GM19463 (cell line): ENCODE data around the gene FSD1.
"Not testable (repeated sequence)": the region's sequence is repeated elsewhere in the genome, so short reads cannot be mapped to it uniquely, and the experiment has no call there.

Experiments
- ATAC-seq: cut with Tn5 transposase; IDR thresholded peaks from one replicate; pipeline ENCODE4 v1.9.1; 2021; ENCODE audit warnings: mild to moderate bottlenecking, moderate library complexity; ENCODE audit not compliant: unreplicated experiment

FSD1 gene

DNA sequence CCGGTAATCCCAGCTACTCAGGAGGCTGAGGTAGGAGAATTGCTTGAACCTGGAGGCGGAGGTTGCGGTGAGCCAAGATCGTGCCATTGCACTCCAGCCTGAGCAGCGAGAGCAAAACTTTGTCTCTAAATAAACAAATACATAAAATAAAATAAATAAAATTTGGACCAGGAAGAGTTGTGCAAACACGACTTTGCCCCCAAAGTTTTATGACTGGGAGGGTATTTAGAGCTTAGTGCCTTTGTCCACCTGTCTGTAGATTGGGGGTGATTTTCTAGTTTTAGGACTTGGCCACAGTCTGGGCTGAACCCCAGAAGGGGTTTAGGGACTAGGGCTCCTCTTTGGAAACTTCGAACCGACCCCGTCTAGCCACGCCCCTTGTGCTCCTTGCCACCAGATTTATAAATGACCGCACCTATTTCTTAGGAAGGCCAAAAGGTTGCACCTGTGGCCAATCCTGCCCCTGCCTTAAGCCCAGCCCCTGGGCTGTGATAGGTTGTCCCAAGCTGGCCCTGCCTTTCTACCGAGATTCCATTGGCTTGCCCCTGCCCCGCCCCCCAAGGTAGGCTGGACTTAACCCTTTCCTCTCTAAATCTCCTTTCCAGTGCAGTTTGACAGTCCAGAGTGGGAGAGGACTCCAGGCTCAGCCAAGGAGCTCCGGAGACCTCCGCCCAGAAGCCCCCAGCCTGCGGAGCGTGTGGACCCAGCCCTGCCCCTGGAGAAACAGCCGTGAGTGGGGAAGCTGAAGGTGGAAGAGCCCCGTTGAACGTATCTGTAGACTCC lies 20.0 kb upstream of the FSD1 start:
- ATAC-seq = no peak

DNA sequence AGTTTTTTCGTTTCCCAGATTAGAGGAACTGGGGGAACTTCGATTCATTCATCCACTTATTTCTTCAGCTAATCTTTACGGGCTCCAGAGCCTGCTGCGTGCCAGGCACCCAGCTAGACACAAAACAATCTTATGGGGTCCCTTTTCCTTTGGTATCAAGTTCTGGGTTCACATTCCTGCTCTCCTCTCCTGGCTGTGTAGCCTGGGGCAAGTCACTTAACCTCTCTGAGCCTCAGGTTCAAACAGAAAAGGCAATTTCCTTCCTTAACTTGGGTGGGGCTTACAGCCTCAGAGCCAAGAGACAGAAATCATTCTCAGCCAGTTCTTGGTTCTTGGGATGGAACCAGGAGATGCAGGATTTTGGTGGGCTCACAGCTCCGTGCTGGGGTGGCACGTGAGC lies 19.4 kb upstream of the FSD1 start:
- no peak for ATAC-seq

DNA sequence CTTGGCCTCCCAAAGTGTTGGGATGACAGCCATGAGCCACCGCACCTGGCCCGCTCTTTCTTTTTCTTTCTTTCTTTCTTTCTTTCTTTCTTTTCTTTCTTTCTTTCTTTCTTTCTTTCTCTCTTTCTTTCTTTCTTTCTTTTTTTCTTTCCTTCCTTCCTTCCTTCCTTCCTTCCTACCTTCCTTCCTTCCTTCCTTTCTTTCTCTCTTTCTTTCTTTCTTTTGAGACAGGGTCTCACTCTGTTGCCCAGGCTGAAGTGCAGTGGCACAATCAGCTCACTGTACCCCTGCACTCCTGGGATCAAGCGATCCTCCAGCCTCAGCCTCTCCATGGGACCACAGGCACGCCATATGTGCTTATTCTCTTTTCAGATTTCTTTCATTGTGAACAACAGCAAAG lies 18.3 kb upstream of the FSD1 start:
- not testable (repeated sequence) for ATAC-seq

DNA sequence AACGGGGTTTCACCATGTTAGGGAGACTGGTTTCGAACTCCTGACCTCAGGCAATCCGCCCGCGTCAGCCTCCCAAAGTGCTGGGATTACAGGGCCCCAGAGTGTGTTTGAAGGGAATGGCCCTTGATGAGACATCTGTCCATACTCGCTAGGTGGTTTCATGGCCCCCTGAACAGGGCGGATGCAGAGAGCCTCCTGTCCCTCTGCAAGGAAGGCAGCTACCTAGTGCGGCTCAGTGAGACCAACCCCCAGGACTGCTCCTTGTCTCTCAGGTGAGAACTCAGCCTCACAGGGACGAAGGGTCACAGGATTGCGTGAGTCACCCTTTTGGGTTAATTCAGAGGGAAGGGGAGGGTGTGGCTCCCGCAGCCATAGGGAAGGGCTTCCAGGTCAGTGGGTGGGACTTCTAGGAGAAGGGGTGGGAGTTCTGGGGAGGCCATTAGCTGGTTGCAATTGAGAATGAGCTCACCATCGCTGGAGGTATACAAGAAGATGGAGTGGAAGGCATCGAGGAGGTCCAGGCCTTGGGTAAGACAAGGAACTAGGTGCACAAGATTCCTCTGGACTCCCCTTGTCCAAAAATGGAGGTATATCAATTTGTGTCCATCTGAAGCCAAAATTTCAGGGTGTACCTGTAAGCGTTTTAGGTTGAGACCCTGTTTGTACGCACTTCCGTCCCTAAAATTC lies 16.2 kb upstream of the FSD1 start:
- no peak for ATAC-seq

DNA sequence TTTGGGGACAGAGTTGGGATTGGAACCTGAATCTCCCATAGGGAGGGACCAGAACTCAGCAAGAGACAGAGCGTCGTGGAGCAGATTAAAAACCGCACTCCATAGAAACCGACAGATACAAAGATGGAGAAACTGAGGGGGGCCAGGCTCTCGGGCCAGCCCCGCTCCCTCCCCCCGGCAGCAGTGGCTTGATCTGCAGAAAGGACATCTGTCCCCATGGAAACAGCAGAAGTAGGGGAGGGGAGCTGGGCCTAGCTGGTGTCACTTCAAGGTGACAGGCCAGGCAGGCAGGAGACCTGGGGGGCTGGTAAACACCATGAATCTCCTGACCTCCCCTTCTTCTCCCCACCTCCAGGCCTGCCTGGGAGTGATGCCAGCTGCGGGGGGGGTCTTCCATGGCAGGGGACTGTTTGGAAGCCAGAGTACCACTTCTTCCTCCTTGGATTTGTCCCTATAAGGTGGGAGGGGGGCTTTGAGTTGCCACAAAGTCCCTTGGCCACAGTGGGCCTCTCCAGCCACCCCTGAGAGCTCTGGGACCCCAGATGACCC lies 13.1 kb upstream of the FSD1 start:
- ATAC-seq = no peak

DNA sequence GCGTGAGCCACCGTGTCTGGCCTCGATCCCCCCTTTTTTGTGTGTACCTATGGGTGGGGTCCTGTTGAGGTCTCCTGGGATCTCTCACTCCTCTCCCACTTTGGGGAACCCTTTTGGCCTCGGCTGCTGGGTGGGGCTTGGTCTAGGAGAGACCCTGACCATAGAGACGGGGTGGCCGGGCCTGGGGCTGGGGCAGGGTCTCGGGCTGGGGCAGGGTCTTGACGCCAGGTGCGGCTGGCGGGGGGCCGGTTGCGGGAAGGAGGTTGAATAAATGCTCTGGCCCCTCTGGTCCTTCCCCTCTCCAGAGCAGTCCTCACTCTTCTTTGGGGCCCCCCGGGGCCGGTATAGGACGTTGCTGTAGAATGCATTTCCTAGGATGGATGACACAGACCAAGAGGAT lies 11.9 kb upstream of the FSD1 start:
- ATAC-seq = no peak

DNA sequence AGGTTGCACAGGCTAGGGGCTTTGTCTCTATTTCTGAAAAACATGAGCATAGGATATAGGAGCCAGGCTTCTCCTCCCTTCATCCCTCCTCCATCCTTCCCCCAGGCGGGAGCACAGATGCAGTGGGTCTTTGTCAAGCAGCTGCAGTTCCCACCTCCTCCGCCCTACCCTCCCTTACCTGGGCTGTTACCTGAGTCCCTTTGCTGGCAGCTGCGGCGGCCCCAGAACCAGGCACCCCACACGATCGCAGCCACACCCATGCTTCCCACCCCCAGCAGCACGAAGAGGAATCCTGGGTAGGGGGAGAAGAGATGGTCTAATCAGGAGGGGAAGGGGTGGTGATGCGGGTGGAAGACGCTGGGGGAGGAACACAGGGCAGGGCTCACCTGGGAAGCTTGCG lies 10.0 kb upstream of the FSD1 start:
- ATAC-seq = no peak

DNA sequence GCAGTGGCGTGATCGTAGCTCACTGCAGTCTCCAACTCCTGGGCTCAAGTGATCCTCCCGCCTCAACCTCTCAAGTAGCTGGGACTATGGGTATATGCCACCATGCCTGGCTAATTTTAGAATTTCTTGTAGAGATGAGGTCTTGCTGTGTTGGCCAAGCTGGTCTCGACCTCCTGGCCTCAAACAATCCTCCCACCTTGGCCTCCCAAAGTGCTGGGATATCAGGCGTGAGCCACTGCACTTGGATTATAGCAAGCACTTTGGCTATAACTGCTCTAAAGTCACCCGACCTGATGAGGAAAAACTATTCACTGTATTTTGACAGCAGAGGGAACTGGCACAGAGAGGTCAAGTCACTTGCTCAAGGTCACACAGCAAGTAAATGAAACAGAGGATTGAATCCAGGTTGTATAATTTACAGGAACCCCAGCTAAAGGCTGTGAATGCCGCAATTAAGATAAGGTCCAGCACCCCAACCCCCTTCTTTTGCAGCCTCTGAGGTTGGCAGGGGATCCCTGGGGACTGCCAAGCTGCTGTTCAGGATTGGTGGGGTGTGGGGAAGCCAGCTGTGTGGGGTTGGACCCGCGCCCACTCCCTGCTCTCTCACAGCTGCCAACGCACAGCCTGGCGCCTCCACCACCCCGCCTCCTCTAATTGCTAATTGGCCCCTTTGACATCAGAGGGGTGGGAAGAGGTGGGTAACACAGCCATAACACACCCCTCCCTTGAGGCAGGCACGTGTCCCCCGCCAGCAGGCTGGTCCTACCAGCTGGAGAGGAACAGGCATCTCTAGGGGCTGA lies 8.2 kb upstream of the FSD1 start:
- ATAC-seq = no peak

DNA sequence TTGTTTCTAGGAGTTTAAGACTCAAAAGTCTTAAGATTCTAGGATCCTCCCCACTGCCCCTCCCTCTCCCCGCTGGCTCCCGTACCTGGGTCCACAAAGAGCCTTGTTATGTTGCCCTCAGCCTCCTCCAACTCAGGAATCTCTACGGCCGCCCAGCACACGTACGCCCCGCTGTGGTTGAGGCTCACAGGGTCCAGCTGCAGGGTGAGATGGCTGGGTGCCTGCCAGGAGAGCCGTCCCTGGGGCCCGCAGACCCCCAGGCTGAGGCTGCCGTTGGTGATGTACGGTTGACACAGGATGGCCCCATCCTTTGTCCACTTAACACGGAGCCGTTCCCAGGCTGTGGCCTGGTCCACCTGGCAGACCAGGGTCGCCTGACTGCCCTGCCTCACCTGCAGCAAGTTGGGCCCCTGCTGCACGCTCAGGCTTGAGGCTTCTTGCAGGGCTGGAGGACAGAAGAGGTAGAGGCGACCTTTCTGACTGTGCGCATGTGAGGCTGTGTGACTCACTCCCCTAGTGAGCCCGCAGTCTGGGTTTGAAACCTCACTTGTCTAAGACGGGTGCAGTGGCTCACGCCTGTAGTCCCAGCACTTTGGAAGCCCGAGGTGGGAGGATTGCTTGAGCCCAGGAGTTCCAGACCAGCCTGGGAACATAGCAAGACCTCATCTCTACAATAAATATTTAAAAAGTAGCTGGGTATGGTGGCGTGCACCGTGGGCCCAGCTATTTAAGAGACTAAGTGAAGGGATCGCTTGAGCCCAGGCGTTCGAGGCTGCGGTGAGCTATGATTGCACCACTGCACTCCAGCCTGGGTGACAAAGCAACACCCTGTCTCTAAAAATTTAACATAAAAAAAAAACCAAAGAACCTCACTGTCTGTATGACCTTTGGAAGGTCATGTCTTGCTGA lies 6.2 kb upstream of the FSD1 start:
- ATAC-seq = no peak

DNA sequence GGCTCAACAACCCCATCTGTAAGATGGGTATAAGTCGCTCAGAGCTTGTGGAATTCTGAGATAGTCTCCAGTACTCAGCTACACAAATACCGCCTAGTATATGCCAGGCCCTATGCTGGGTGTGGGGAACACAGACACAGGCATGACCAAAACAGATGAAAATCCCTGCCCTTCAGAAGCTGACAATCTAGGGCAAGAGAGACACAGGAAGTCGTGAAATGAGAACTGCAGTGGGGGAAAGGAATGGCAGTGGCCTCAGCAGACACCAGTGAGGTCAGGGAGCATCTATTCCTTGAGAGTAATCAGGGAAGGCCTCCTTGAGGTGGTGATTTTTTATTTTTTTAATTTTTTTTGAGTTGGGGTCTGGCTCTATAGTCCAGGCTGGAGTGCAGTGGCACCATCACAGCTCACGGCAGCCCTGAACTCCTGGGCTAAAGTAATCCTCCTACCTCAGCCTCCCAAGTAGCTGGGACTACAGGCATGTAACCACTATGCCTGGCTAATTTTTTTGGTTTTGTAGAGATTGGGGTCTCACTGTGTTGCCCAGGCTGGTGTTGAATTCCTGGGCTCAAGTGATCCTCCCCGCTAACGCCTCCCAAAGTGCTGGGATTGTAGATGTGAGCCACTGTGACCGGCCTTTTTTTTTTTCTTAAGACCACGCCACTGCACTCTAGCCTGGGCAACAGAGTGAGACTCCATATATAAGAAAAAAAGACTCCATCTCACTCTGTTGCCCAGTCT lies 5.4 kb upstream of the FSD1 start:
- ATAC-seq = no peak

DNA sequence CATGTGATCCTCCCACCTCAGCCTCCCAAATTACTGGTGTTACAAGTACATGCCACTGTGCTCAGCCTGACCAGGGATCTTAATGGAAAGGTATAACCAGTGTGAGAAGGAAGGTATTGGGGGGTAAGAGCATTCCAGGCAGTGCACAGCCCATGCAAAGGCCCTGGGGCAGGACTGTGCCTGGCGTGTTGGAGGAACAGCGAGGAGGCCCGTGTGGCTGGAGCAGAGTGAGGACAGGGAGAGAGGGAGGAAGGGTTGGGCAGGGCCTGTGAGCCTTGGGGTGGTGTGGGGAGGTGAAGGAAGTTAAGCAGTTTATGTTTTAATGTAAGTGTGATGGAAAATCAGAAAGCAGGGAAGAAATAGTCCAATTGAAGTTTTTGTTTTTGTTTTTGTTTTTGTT lies 3.8 kb upstream of the FSD1 start:
- ATAC-seq = no peak

DNA sequence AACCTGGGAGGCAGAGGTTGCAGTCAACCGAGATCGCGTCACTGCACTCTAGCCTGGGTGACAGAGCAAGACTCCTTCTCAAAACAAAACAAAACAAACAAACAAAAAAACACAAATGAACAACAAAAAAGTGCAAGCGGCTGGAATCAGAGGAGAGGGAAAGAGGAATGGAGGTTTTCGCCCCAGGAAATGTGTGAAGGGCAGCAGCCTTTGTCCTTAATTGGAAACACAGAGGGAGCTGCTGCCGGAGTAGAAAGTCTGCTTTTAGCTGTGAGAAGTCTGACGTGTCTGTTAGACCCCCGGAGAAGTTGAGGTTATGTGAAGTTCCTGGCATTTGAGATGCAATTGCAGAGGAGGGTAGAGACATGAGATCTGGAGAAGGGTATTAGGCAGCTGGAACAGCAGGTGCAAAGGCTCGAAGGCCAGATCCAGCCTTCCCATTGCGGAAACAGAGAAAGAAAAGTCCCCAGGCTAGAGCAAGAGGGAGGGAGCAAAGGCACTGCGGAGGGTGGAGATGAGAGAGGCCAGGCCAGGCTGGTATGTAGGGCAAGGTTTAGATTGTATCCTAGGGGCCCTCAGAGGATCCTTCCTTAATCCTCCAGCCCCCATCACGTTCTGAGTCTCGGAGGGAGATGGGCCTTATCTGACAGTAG lies 2.7 kb upstream of the FSD1 start:
- ATAC-seq = no peak

DNA sequence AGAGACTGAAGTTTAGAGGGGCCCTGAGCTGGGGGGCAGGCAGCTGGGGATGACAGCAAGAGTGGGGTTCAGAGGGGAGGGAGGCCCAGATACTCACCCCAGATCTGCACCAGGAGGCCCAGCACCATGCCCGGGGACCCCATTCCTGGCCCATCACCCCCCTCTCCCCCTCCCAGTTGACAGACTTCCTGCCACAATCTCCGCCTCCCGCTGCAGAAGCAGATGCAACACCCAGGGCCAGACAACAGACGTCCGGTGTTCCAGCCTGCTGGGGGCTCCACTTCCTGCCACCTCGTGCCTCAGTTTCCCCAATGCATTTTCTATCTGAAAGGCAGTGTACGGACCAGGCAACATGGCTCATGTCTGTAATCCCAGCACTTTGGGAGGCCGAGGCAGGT lies 2.2 kb upstream of the FSD1 start, which contains the start of gene TMIGD2:
TMIGD2 (minus strand) TSS at position 147 of the 398 bp plus-strand sequence; CDS start at position 143, 4 bp downstream.
- ATAC-seq = no peak

DNA sequence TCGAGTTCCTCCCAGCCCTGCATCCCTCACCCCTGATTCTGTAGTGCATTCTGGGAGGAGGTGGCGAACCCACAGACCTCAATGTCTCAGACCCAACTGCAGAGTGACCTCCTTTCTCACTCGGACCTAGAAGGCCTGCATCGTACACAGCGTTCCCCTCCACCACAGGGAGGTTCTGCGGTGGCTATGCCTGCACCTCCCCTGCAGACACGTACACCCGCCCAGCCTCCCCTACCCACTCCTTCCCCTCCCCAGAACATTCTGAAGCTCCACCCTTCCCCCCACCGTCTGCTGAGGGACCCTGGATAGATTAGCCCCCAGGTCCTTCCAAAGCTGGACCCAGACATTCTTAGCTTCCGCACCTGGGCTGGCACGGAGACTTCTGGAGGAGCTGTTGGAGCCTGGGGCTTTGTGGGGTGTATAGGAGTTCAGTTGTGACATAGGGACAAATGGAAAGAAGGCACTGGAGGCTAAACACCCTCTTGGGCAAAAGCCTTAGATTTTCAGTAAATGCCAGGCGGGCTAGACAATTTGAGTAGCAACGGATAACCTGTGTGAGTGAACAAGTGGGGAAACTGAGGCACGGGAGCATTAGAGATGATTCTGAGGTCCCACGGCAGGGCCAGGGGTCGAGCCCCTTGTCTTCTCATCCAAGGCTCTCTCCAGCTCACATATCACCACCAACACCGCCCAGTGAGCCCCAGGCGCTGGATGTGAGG lies 420 bp upstream of the FSD1 start:
- no peak for ATAC-seq

DNA sequence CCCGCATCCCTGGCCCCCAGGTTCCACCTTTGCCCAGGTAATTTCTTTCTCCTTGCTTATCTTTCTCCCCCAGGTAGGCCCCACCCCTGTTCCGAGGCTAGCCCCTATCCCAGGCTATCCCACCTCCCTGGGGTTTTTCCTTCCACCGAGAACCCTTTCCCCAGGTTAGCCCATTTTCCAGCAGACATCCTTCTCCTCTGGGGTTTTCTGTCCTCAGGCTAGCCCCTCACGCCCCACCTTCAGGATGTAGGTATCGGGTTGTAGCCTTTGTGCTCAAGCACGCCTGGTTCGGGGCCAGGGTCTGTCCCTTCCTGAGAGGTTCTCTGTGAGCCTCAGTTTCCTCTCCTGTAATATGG lies 837 bp downstream of the FSD1 start:
- ATAC-seq = no peak

DNA sequence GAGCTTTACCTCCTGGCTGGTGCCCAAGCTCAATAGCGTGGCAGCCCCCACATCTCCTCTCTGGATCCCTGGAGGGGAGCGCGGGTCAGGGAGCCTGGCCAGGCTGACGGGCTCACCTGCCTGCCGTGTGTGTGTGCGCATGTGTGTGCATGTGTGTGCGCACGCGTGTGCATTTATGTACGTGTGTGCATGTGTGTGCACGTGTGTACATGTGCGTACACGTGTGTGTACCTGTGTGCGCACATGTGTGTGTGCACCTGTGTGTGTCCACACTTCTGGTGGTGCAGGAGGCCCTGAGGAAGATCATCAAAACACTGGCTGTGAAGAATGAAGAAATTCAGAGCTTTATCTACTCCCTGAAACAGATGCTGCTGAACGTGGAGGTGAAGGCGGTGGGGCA lies 1.3 kb downstream of the FSD1 start:
- no peak for ATAC-seq

DNA sequence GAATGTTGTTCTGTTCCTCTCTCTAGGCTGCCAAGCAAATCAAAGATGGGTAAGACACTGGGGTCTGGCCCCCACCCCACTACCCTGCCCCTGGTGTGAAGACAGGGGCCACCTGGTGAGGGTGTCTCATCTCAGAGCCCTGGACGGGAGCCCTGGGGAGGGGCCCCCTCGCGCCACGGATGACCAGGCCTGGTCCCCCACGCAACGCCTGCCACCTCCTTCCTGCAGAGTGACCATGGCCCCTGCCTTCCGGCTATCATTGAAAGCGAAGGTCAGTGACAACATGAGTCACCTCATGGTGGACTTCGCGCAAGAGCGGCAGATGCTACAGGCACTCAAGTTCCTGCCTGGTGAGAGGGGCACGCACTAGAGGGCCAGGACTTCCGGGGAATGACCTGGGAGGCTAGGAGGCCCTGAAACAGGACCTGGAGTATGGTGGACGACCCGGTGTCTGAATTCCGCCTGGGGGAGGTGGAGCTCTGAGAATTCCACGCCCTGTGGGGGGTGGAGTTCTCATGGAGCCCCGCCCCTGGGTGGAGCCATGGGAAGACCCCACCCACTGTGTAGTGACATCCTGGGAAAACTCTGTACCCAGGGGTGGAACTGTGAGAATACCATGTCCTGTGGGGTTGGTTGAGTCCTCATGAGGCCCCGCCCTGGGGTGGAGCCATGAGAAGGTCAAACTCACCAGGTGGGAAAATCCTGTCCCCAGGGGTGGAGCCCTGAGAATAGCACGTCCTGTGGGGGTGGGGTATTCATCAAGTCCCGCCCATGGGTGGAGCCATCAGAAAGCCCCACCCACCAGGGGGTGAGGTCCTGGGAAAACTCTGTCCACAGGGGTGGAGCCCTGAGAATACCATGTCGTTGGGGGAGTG lies 6.1 kb downstream of the FSD1 start:
- ATAC-seq = no peak
